Esophagus muscularis mucosa (tissue), 3 donors: ENCODE data around the gene ZFAND2A.

ENCODE experiments used
- CTCF ChIP-seq, 3 experiments: fragments of 200-600 bp in 2 of 3; fragments of 450-650 bp in 1 of 3; sonication (generic) in 2 of 3; IDR thresholded peaks; one replicate each; pipeline ENCODE4 v1.5.1; 2017 to 2019; ENCODE audit warnings: antibody characterized with exemption in 3 of 3, mild to moderate bottlenecking in 2 of 3, moderate library complexity in 1 of 3
- POLR2A ChIP-seq: fragments of 450-650 bp; IDR thresholded peaks from one replicate; pipeline ENCODE4 v1.6.1; 2017; ENCODE audit warnings: antibody characterized with exemption, moderate library complexity, mild to moderate bottlenecking, low read depth

- TF ChIP-seq CTCF (IDR thresholded peaks at IDR 0.05), result no peak
- no peak for TF ChIP-seq POLR2A
These were observed 1.5 kb downstream of the ZFAND2A start for GRCh38 chr7:1158203-1159126.
